ENCODE results near the gene ANHX. TPM values are rescaled to one million over a fixed set of nuclear protein-coding genes. Genes with fewer than 3 reads are reported as not detected.

The ANHX gene
- total and polyA plus RNA-seq, 2 of the 13 experiments (the other 11 are each of a cell fraction or from before 2014, with no cell fraction given): not detected

DNA sequence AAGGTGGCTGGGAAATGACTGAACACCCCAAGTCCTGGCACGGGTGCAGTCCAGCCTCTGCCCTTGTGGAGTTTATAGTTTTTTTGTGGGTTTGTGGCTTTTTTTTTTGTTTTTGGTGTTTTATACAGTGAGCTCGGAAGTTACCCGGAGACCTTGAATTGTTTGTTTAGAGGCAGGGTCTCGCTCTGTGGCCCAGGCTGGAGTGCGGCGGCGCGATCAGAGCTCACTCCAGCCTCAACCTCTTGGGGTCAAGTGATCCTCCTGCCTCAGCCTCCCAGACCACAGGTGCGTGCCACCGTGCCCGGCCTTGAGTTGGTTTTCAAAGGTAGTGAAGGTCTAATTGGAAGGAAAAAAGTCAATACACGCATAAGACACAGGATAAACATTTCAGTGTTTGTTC is 879 bp upstream of the ANHX start:
- H4K20me1 ChIP-seq (ENCODE audit: insufficient read depth, low read length): no peaks in the 10 kb centered on the region
- H3K4me3 ChIP-seq (replicated peaks in 1 of 3; ENCODE audit: insufficient read depth in 1 of 3, low read depth in 2 of 3, low read length in 3 of 3): no peak overlapping the region
- POLR2A ChIA-PET: no interaction called here
- WGBS (ENCODE audit: low lambda C conversion rate): 73% methylated on average over 12 of the region's 12 CpGs
- no peaks in the 10 kb centered on the region for H3K4me1 ChIP-seq (ENCODE audit: insufficient read depth, low read length)
- peaks cover 81% of the 10 kb centered on the region for H3K9me3 ChIP-seq (ENCODE audit: low read length)
- CTCF ChIA-PET (ENCODE audit: low intra/inter-chr PET ratio, low total read pairs): no interaction called here
- ATAC-seq (no peak), FAIRE-seq (no peak), DNase-seq (ENCODE audit: low spot score) (no peak)
- intact Hi-C loops (cut with micrococcal nuclease; ENCODE audit: unreplicated experiment) (no loop called here), in situ Hi-C loops (cut with HindIII; ENCODE audit: extremely low pct_ligation_motif_present, low pct_unique_long_range_greater_than_20kb) (no loop called here)
- no peak overlapping the region for H2AFZ ChIP-seq (ENCODE audit: low read length)
- no peak overlapping the region for H3K4me2 ChIP-seq (ENCODE audit: low read depth, low read length)
- H3K9ac ChIP-seq (ENCODE audit: insufficient read depth, low read depth, low read length): no peak overlapping the region
- H3K27ac ChIP-seq (ENCODE audit: extremely low read length, insufficient read depth, low read length): no peak overlapping the region
- H3K27me3 ChIP-seq (ENCODE audit: control insufficient read depth in 1 of 2, insufficient read depth in 2 of 2, low read length in 2 of 2): no peaks in the 10 kb centered on the region
- no peaks in the 10 kb centered on the region for H3K36me3 ChIP-seq (replicated peaks in 1 of 2; ENCODE audit: control insufficient read depth in 1 of 2, insufficient read depth in 2 of 2, low read length in 2 of 2)
- no peaks in the 10 kb centered on the region for H3K79me2 ChIP-seq (ENCODE audit: insufficient read depth, low read length)
- no peak for TF ChIP-seq ZNF713 (CRISPR knock-in tag; IDR thresholded peaks at IDR 0.05)
- no peak for TF ChIP-seq RAD51 (IDR thresholded peaks at IDR 0.05; ENCODE audit: borderline replicate concordance)
- TF ChIP-seq ZNF326 (CRISPR knock-in tag; IDR thresholded peaks at IDR 0.05; ENCODE audit: borderline replicate concordance): no peak
- TF ChIP-seq JUN (CRISPR knock-in tag; IDR thresholded peaks at IDR 0.05): no peak
- TF ChIP-seq ZNF598 (CRISPR knock-in tag; IDR thresholded peaks at IDR 0.05; ENCODE audit: borderline replicate concordance): no peak
- TF ChIP-seq, protein P1, sequence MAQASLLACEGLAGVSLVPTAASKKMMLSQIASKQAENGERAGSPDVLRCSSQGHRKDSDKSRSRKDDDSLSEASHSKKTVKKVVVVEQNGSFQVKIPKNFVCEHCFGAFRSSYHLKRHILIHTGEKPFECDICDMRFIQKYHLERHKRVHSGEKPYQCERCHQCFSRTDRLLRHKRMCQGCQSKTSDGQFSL (CRISPR knock-in tag; IDR thresholded peaks at IDR 0.05): no peak
- no peak for TF ChIP-seq RFXANK (CRISPR knock-in tag; IDR thresholded peaks at IDR 0.05)
- no peak for TF ChIP-seq DMAP1 (CRISPR knock-in tag; IDR thresholded peaks at IDR 0.05)
- TF ChIP-seq RFX3 (CRISPR knock-in tag; IDR thresholded peaks at IDR 0.05): no peak
- no peak for TF ChIP-seq ZNF619 (CRISPR knock-in tag; IDR thresholded peaks at IDR 0.05)
- no TSS peak for BruUV-seq (replicated peaks)

DNA sequence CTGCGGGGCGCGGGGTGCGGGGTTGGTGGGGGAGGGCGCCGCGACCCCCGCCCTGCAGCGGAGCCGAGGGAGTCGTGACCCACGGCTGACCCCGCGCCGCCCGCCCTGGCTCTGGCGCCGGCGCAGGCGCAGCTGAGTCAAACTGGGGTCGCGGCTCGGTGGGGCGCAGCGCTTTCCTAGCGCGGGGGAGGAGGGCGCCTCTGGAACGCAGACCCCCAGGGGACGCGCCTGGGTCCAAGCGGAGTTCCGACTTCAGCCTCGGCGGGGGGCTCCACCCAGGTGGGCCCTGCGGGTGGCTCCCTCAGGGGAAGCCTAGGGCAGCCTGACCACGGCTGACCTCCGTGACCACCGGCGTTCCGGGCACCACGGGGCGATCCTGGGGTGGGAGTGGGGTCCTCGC is 467 bp upstream of the ANHX start:
- CTCF ChIA-PET (ENCODE audit: low intra/inter-chr PET ratio, low total read pairs): no interaction called here
- Histone ChIP-seq H3K79me2 (ENCODE audit: insufficient read depth, low read length) (no peaks in the 10 kb centered on the region), H3K9ac (ENCODE audit: insufficient read depth, low read depth, low read length) (no peak overlapping the region), H3K9me3 (ENCODE audit: low read length) (peaks cover 82% of the 10 kb centered on the region), H2AFZ (ENCODE audit: low read length) (no peak overlapping the region), H3K4me2 (ENCODE audit: low read depth, low read length) (no peak overlapping the region), H3K4me3 (replicated peaks in 1 of 3; ENCODE audit: insufficient read depth in 1 of 3, low read depth in 2 of 3, low read length in 3 of 3) (no peak overlapping the region), H3K27me3 (ENCODE audit: control insufficient read depth in 1 of 2, insufficient read depth in 2 of 2, low read length in 2 of 2) (no peaks in the 10 kb centered on the region), H4K20me1 (ENCODE audit: insufficient read depth, low read length) (no peaks in the 10 kb centered on the region), H3K4me1 (ENCODE audit: insufficient read depth, low read length) (no peaks in the 10 kb centered on the region), H3K36me3 (replicated peaks in 1 of 2; ENCODE audit: control insufficient read depth in 1 of 2, insufficient read depth in 2 of 2, low read length in 2 of 2) (no peaks in the 10 kb centered on the region), H3K27ac (ENCODE audit: extremely low read length, insufficient read depth, low read length) (no peak overlapping the region)
- no TSS peak for BruUV-seq (replicated peaks)
- no peak for DNase-seq (ENCODE audit: low spot score)
- POLR2A ChIA-PET: no interaction called here
- FAIRE-seq: no peak
- intact Hi-C loops (cut with micrococcal nuclease; ENCODE audit: unreplicated experiment): no loop called here
- in situ Hi-C loops (cut with HindIII; ENCODE audit: extremely low pct_ligation_motif_present, low pct_unique_long_range_greater_than_20kb): no loop called here
- ATAC-seq: no peak
- WGBS (ENCODE audit: low lambda C conversion rate): 17% methylated on average over 1 of the region's 44 CpGs
- no peak for TF ChIP-seq IRX3 (CRISPR knock-in tag; IDR thresholded peaks at IDR 0.05; ENCODE audit: borderline replicate concordance, low read depth)
- TF ChIP-seq, protein P2, sequence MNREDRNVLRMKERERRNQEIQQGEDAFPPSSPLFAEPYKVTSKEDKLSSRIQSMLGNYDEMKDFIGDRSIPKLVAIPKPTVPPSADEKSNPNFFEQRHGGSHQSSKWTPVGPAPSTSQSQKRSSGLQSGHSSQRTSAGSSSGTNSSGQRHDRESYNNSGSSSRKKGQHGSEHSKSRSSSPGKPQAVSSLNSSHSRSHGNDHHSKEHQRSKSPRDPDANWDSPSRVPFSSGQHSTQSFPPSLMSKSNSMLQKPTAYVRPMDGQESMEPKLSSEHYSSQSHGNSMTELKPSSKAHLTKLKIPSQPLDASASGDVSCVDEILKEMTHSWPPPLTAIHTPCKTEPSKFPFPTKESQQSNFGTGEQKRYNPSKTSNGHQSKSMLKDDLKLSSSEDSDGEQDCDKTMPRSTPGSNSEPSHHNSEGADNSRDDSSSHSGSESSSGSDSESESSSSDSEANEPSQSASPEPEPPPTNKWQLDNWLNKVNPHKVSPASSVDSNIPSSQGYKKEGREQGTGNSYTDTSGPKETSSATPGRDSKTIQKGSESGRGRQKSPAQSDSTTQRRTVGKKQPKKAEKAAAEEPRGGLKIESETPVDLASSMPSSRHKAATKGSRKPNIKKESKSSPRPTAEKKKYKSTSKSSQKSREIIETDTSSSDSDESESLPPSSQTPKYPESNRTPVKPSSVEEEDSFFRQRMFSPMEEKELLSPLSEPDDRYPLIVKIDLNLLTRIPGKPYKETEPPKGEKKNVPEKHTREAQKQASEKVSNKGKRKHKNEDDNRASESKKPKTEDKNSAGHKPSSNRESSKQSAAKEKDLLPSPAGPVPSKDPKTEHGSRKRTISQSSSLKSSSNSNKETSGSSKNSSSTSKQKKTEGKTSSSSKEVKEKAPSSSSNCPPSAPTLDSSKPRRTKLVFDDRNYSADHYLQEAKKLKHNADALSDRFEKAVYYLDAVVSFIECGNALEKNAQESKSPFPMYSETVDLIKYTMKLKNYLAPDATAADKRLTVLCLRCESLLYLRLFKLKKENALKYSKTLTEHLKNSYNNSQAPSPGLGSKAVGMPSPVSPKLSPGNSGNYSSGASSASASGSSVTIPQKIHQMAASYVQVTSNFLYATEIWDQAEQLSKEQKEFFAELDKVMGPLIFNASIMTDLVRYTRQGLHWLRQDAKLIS (CRISPR knock-in tag; IDR thresholded peaks at IDR 0.05): no peak
- TF ChIP-seq ARNT (IDR thresholded peaks at IDR 0.05): no peak
- no peak for TF ChIP-seq HNF4A (CRISPR knock-in tag; IDR thresholded peaks at IDR 0.05)
- TF ChIP-seq ZFP1 (CRISPR knock-in tag; IDR thresholded peaks at IDR 0.05): no peak
- TF ChIP-seq ONECUT2 (CRISPR knock-in tag; IDR thresholded peaks at IDR 0.05): no peak
- TF ChIP-seq KMT2A (CRISPR knock-in tag; IDR thresholded peaks at IDR 0.05): no peak
- no peak for TF ChIP-seq MYNN (CRISPR knock-in tag; IDR thresholded peaks at IDR 0.05; ENCODE audit: low read depth)
- TF ChIP-seq ZFP41 (CRISPR knock-in tag; IDR thresholded peaks at IDR 0.05; ENCODE audit: borderline replicate concordance): no peak
- no peak for TF ChIP-seq CHCHD3 (CRISPR knock-in tag; IDR thresholded peaks at IDR 0.05)
- TF ChIP-seq RELA (CRISPR knock-in tag; IDR thresholded peaks at IDR 0.05): no peak
